ENCODE data around the gene TANC1.

Gene TANC1

GRCh38 chr2:159206736-159207380 is 238.4 kb downstream of the TANC1 start:
- DNase-seq = no peak

GRCh38 chr2:159208438-159208837 is 240.0 kb downstream of the TANC1 start:
- DNase-seq = no peak

- peak; percentile 66 for DNase-seq
Measured at GRCh38 chr2:159209341-159210306, 241.2 kb downstream of the TANC1 start.

- DNase-seq = no peak
Measured at GRCh38 chr2:159211447-159212396, 243.3 kb downstream of the TANC1 start.

- DNase-seq = no peak
Measured at GRCh38 chr2:159213296-159213695, 244.9 kb downstream of the TANC1 start.

- DNase-seq = no peak
Measured at GRCh38 chr2:159214325-159214865, 246.0 kb downstream of the TANC1 start.

- no peak for DNase-seq
Measured at GRCh38 chr2:159215116-159215515, 246.7 kb downstream of the TANC1 start.

- no peak for DNase-seq
Measured at GRCh38 chr2:159217676-159218075, 249.2 kb downstream of the TANC1 start.

- no peak for DNase-seq
Measured at GRCh38 chr2:159218389-159218788, 249.9 kb downstream of the TANC1 start.

- no peak for DNase-seq
Measured at GRCh38 chr2:159219394-159219998, 251.1 kb downstream of the TANC1 start.

GRCh38 chr2:159224061-159224813 is 255.8 kb downstream of the TANC1 start:
- no peak for DNase-seq

GRCh38 chr2:159225025-159226016 is 256.9 kb downstream of the TANC1 start:
- no peak for DNase-seq

GRCh38 chr2:159226059-159226461 is 257.6 kb downstream of the TANC1 start:
- peak; percentile 28 for DNase-seq

GRCh38 chr2:159226608-159227385 is 258.4 kb downstream of the TANC1 start:
- DNase-seq = no peak

- peak; percentile 22 for DNase-seq
Measured at GRCh38 chr2:159227467-159227866, 259.0 kb downstream of the TANC1 start.

GRCh38 chr2:159228081-159228581 is 259.7 kb downstream of the TANC1 start:
- DNase-seq = no peak

- no peak for DNase-seq
Measured at GRCh38 chr2:159229476-159230144, 261.2 kb downstream of the TANC1 start.

- no peak for DNase-seq
Measured at GRCh38 chr2:159230145-159230877, 261.9 kb downstream of the TANC1 start.
